Liver (tissue), 9 donors: Measurements from ENCODE around the gene F12. TPM values are rescaled to one million over a fixed set of nuclear protein-coding genes. Genes with fewer than 3 reads are reported as not detected.

Experiments
- DNase-seq: peaks from one replicate; pipeline ENCODE4 v3.0.0-alpha.2; 2017; ENCODE audit warnings: low spot score
- H3K27ac ChIP-seq, 2 donors: one replicate each; pipeline ENCODE4 v1.7.0; 2013; ENCODE audit warnings: inconsistent platforms in 2 of 2, low read length in 2 of 2, control low read depth in 1 of 2, low read depth in 1 of 2, mild to moderate bottlenecking in 1 of 2
- H3K27me3 ChIP-seq, 4 donors: one replicate each; pipeline versions ENCODE4 v1.6.1 to v1.7.0; 2013; ENCODE audit warnings: low read length in 3 of 4, inconsistent platforms in 1 of 4, mild to moderate bottlenecking in 1 of 4, moderate library complexity in 1 of 4; ENCODE audit not compliant: control insufficient read depth in 4 of 4, insufficient read depth in 4 of 4
- H3K36me3 ChIP-seq, 4 donors: one replicate each; pipeline versions ENCODE4 v1.6.1 to v1.7.0; 2013; ENCODE audit warnings: low read length in 3 of 4, mild to moderate bottlenecking in 3 of 4, low read depth in 1 of 4, moderate library complexity in 1 of 4; ENCODE audit not compliant: control insufficient read depth in 4 of 4, insufficient read depth in 3 of 4
- H3K4me1 ChIP-seq, 4 donors: one replicate each; pipeline versions ENCODE4 v1.6.1 to v1.7.0; 2013; ENCODE audit warnings: low read length in 3 of 4, mild to moderate bottlenecking in 3 of 4, moderate library complexity in 1 of 4; ENCODE audit not compliant: control insufficient read depth in 4 of 4, insufficient read depth in 4 of 4
- H3K4me3 ChIP-seq, 3 donors: one replicate each; pipeline versions ENCODE4 v1.6.1 to v1.7.0; 2013; ENCODE audit warnings: low read length in 3 of 3, control low read depth in 1 of 3, low read depth in 1 of 3, mild to moderate bottlenecking in 1 of 3
- H3K9ac ChIP-seq, 2 donors: one replicate each; pipeline ENCODE4 v1.7.0; 2013; ENCODE audit warnings: low read length in 2 of 2, mild to moderate bottlenecking in 2 of 2, moderate library complexity in 2 of 2, control low read depth in 1 of 2, low read depth in 1 of 2
- H3K9me3 ChIP-seq, 4 donors: one replicate each; pipeline versions ENCODE4 v1.6.1 to v1.7.0; 2013; ENCODE audit warnings: low read length in 3 of 4; ENCODE audit not compliant: control insufficient read depth in 4 of 4
- EGR1 ChIP-seq, 2 donors: IDR thresholded peaks; 2 replicates each; pipeline ENCODE4 v1.6.1; 2016 to 2018; ENCODE audit warnings: antibody characterized with exemption in 2 of 2, low read depth in 2 of 2
- FOXA1 ChIP-seq: IDR thresholded peaks from 2 replicates; pipeline ENCODE4 v1.6.1; 2016; ENCODE audit warnings: antibody characterized with exemption
- FOXA2 ChIP-seq: IDR thresholded peaks from 2 replicates; pipeline ENCODE4 v1.6.1; 2016; ENCODE audit warnings: antibody characterized with exemption
- GABPA ChIP-seq, 2 donors: IDR thresholded peaks in 1 of 2; conservative IDR thresholded peaks in 1 of 2; 2 replicates each; pipeline ENCODE4 v1.6.1; 2016; ENCODE audit warnings: antibody characterized with exemption in 2 of 2, mild to moderate bottlenecking in 1 of 2, moderate library complexity in 1 of 2
- HNF4A ChIP-seq, 2 donors: conservative IDR thresholded peaks; 2 replicates each; pipeline ENCODE4 v1.6.1; 2016; ENCODE audit warnings: antibody characterized with exemption in 2 of 2, mild to moderate bottlenecking in 2 of 2
- HNF4G ChIP-seq: IDR thresholded peaks from 2 replicates; pipeline ENCODE4 v1.6.1; 2016; ENCODE audit warnings: antibody characterized with exemption
- JUND ChIP-seq, 2 donors: IDR thresholded peaks; 2 replicates each; pipeline ENCODE4 v1.6.1; 2016; ENCODE audit warnings: antibody characterized with exemption in 2 of 2
- NR2F2 ChIP-seq: IDR thresholded peaks from 2 replicates; pipeline ENCODE4 v1.6.1; 2016; ENCODE audit warnings: antibody characterized with exemption
- RAD21 ChIP-seq, 2 donors: IDR thresholded peaks; 2 replicates each; pipeline ENCODE4 v1.6.1; 2016; ENCODE audit warnings: antibody characterized with exemption in 2 of 2, mild to moderate bottlenecking in 2 of 2
- RXRA ChIP-seq, 2 donors: IDR thresholded peaks; 2 replicates each; pipeline ENCODE4 v1.6.1; 2017 to 2018; ENCODE audit warnings: antibody characterized with exemption in 2 of 2, mild to moderate bottlenecking in 1 of 2
- SP1 ChIP-seq: IDR thresholded peaks from 2 replicates; pipeline ENCODE4 v1.6.1; 2018; ENCODE audit warnings: antibody characterized with exemption, mild to moderate bottlenecking
- TAF1 ChIP-seq: conservative IDR thresholded peaks from 2 replicates; pipeline ENCODE4 v1.6.1; 2016; ENCODE audit warnings: antibody characterized with exemption, mild to moderate bottlenecking
- YY1 ChIP-seq: IDR thresholded peaks from 2 replicates; pipeline ENCODE4 v1.6.1; 2016; ENCODE audit warnings: antibody characterized with exemption, mild to moderate bottlenecking
- WGBS: extraction: QIAGEN DNeasy Blood & Tissue Kit; methylation state at CpG from one replicate; pipeline ENCODE4 v1.1.7; 2013; 5-methylcytosine and 5-hydroxymethylcytosine counted together
- polyA plus RNA-seq, 2 donors: library from polyadenylated mRNA; stranded (reverse) in 1 of 2; unstranded in 1 of 2; fragments of 200-250 nt in 1 of 2; fragments of >200 nt in 1 of 2; fragmentation: Nextera tagmentation in 1 of 2; extraction: Ambion mirVana in 1 of 2; gene quantifications; one replicate each; pipeline versions ENCODE4 v1.2.1 to v1.2.3, GENCODE V29; 2013 to 2015
- total RNA-seq, 2 donors: library from RNA; depleted of rRNA; stranded (reverse); fragments of >200 nt; gene quantifications; one replicate each; pipeline ENCODE4 v1.2.3, GENCODE V29; 2014
- TF ChIP-seq, protein P1 (sequence below): IDR thresholded peaks from 2 replicates; pipeline ENCODE4 v1.6.1; 2016; ENCODE audit warnings: antibody characterized with exemption
- TF ChIP-seq, protein P2 (sequence below): IDR thresholded peaks from 2 replicates; pipeline ENCODE4 v1.6.1; 2016; ENCODE audit warnings: antibody characterized with exemption, mild to moderate bottlenecking
- TF ChIP-seq, protein P3 (sequence below): fragments of 150-350 bp; IDR thresholded peaks from 2 replicates; pipeline ENCODE4 v1.5.1; 2017; ENCODE audit warnings: improper control_type of control experiment, low read depth, low read length; ENCODE audit not compliant: missing input control
- TF ChIP-seq, protein P4 (sequence below): IDR thresholded peaks from 2 replicates; pipeline ENCODE4 v1.6.1; 2016; ENCODE audit warnings: antibody characterized with exemption
- TF ChIP-seq, protein P5 (sequence below): IDR thresholded peaks from 2 replicates; pipeline ENCODE4 v1.6.1; 2016; ENCODE audit warnings: antibody characterized with exemption
- donor health status: healthy.
- donor health status: healthy.
- donor health status: healthy.
- donor health status: healthy.
- donor health status: healthy.

The F12 gene
- total and polyA plus RNA-seq, 4 donors, result 27.7 to 328 (median 275) TPM

DNA sequence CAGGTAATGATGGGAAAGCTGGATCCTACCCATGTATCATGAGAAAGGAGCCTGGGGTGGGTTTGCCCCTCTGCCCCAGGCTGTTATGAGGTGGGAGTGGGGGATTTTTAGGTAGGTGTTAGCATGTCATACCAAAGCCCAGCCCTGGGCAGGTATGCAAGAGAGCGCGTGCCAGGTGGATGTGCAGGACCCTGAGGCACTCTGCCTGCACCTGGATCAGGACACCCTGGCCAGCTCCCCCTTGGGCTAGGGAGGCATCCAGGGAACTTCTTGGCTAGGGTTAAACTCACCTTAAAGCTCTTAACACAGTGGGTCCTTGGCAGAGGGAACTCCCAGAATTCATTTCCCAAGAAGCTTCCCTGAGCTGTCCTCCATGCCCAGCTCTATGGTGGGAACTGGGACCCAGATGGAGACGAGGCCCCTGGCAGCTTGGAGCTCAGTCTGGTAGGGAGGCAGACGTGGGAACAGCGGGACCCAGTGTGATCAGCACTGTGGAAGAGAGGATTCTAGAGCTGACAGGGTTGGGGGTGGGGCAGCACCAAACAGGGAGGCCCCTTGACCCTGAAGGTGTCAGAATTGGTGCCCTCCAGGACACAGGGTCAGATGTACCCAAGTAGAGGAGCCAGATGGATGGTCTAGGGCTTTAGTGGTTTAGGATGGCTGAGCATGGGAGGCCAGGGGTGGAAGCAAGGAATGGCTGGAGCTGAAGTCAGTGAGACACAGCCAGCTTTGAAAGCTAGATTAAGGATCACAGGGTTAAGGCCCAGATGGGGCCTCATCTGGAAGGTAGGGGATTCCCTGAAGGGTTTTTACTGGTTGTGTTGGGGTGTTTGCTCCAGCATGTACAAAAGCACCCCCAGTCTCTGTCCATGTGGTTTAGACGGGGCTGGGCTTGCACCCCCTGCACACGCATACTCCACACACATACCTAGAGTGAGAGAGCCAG is 35.0 kb upstream of the F12 start:
- no peaks in the 10 kb centered on the region for H3K9me3 ChIP-seq
- no peak for DNase-seq
- 82% methylated on average over 7 of the region's 7 CpGs for WGBS

More for the DNA sequence above, 35.0 kb upstream of the F12 start:
- Histone ChIP-seq H3K9ac (no peak overlapping the region), H3K4me1 (peaks cover 5 to 18% (median 9%) of the 10 kb centered on the region in 4 donors), H3K36me3 (peaks cover 0 to 6% (median under 1%) of the 10 kb centered on the region in 4 donors), H3K27ac (no peak overlapping the region), H3K4me3 (no peak overlapping the region), H3K27me3 (no peaks in the 10 kb centered on the region)
- TF ChIP-seq RXRA (IDR thresholded peaks at IDR 0.05) (no peak), GABPA (IDR thresholded peaks at IDR 0.05 in 1 of 2, conservative IDR thresholded peaks at IDR 0.05 in 1 of 2) (no peak), JUND (IDR thresholded peaks at IDR 0.05) (no peak), HNF4A (conservative IDR thresholded peaks at IDR 0.05) (no peak), EGR1 (IDR thresholded peaks at IDR 0.05; ENCODE audit: low read depth in 2 of 2) (no peak), HNF4G (no peak), FOXA2 (no peak), TAF1 (no peak), FOXA1 (no peak), RAD21 (IDR thresholded peaks at IDR 0.05) (no peak), SP1 (no peak), NR2F2 (no peak), YY1 (no peak)
- TF ChIP-seq, protein P1, sequence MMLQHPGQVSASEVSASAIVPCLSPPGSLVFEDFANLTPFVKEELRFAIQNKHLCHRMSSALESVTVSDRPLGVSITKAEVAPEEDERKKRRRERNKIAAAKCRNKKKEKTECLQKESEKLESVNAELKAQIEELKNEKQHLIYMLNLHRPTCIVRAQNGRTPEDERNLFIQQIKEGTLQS, result no peak
- TF ChIP-seq, protein P2, sequence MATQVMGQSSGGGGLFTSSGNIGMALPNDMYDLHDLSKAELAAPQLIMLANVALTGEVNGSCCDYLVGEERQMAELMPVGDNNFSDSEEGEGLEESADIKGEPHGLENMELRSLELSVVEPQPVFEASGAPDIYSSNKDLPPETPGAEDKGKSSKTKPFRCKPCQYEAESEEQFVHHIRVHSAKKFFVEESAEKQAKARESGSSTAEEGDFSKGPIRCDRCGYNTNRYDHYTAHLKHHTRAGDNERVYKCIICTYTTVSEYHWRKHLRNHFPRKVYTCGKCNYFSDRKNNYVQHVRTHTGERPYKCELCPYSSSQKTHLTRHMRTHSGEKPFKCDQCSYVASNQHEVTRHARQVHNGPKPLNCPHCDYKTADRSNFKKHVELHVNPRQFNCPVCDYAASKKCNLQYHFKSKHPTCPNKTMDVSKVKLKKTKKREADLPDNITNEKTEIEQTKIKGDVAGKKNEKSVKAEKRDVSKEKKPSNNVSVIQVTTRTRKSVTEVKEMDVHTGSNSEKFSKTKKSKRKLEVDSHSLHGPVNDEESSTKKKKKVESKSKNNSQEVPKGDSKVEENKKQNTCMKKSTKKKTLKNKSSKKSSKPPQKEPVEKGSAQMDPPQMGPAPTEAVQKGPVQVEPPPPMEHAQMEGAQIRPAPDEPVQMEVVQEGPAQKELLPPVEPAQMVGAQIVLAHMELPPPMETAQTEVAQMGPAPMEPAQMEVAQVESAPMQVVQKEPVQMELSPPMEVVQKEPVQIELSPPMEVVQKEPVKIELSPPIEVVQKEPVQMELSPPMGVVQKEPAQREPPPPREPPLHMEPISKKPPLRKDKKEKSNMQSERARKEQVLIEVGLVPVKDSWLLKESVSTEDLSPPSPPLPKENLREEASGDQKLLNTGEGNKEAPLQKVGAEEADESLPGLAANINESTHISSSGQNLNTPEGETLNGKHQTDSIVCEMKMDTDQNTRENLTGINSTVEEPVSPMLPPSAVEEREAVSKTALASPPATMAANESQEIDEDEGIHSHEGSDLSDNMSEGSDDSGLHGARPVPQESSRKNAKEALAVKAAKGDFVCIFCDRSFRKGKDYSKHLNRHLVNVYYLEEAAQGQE, result no peak
- TF ChIP-seq, protein P3, sequence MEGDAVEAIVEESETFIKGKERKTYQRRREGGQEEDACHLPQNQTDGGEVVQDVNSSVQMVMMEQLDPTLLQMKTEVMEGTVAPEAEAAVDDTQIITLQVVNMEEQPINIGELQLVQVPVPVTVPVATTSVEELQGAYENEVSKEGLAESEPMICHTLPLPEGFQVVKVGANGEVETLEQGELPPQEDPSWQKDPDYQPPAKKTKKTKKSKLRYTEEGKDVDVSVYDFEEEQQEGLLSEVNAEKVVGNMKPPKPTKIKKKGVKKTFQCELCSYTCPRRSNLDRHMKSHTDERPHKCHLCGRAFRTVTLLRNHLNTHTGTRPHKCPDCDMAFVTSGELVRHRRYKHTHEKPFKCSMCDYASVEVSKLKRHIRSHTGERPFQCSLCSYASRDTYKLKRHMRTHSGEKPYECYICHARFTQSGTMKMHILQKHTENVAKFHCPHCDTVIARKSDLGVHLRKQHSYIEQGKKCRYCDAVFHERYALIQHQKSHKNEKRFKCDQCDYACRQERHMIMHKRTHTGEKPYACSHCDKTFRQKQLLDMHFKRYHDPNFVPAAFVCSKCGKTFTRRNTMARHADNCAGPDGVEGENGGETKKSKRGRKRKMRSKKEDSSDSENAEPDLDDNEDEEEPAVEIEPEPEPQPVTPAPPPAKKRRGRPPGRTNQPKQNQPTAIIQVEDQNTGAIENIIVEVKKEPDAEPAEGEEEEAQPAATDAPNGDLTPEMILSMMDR, result no peak
- TF ChIP-seq, protein P4, sequence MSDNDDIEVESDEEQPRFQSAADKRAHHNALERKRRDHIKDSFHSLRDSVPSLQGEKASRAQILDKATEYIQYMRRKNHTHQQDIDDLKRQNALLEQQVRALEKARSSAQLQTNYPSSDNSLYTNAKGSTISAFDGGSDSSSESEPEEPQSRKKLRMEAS, result no peak
- TF ChIP-seq, protein P5, sequence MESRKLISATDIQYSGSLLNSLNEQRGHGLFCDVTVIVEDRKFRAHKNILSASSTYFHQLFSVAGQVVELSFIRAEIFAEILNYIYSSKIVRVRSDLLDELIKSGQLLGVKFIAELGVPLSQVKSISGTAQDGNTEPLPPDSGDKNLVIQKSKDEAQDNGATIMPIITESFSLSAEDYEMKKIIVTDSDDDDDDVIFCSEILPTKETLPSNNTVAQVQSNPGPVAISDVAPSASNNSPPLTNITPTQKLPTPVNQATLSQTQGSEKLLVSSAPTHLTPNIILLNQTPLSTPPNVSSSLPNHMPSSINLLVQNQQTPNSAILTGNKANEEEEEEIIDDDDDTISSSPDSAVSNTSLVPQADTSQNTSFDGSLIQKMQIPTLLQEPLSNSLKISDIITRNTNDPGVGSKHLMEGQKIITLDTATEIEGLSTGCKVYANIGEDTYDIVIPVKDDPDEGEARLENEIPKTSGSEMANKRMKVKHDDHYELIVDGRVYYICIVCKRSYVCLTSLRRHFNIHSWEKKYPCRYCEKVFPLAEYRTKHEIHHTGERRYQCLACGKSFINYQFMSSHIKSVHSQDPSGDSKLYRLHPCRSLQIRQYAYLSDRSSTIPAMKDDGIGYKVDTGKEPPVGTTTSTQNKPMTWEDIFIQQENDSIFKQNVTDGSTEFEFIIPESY, result no peak
